ENCODE results near the gene PCED1B. TPM values are rescaled to one million over a fixed set of nuclear protein-coding genes. Genes with fewer than 3 reads are reported as not detected.

Gene PCED1B
- total RNA-seq = 0.56 and 1.2 TPM in 2 replicates

GRCh38 chr12:47079468-47079980 is at the start of gene PCED1B, which contains the start of gene AMIGO2:
Gene PCED1B, plus strand, starts transcription at chr12:47079621. Its CDS starts 155,443 bp downstream, at chr12:47235064.
Gene AMIGO2, minus strand, starts transcription at chr12:47079959. Its CDS starts 957 bp downstream, at chr12:47079002.

Other genes with a start within 250 kb of the PCED1B start
- 28.2 and 30.3 TPM in 2 replicates for gene AMIGO2, start 338 bp downstream of the PCED1B start, total RNA-seq